AG09309 (cell line): ENCODE results near the gene IQCH.
A peak's percentile ranks its signal among the peaks of the same experiment; 100 is the strongest.

Experiments used
- DNase-seq: peaks from one replicate; pipeline ENCODE4 v3.0.0-alpha.2; 2010; ENCODE audit warnings: low read depth
- H3K4me3 ChIP-seq: 2 replicates; pipeline ENCODE4 v1.5.1; 2011; ENCODE audit warnings: mild to moderate bottlenecking, low read depth, low read length, moderate library complexity; ENCODE audit not compliant: control insufficient read depth
- CTCF ChIP-seq: IDR thresholded peaks from 2 replicates; pipeline ENCODE4 v1.5.1; 2011; ENCODE audit warnings: mild to moderate bottlenecking, low read depth, low read length, inconsistent platforms; ENCODE audit not compliant: insufficient read depth, control insufficient read depth; ENCODE audit errors: missing control alignments

IQCH gene

GRCh38 chr15:67543348-67543718 is 288.7 kb downstream of the IQCH start:
- no peak for DNase-seq
- peak overlapping the region; percentile 80 for H3K4me3 ChIP-seq
- no peak for TF ChIP-seq CTCF

GRCh38 chr15:67544475-67544874 is 289.9 kb downstream of the IQCH start:
- TF ChIP-seq CTCF = no peak
- no peak overlapping the region for H3K4me3 ChIP-seq
- no peak for DNase-seq

- no peak for DNase-seq
- no peak overlapping the region for H3K4me3 ChIP-seq
- TF ChIP-seq CTCF = no peak
These were observed 291.3 kb downstream of the IQCH start for GRCh38 chr15:67545864-67546263.

- no peak for TF ChIP-seq CTCF
- DNase-seq = no peak
- no peak overlapping the region for H3K4me3 ChIP-seq
These were observed 292.5 kb downstream of the IQCH start for GRCh38 chr15:67547064-67547463.

GRCh38 chr15:67547836-67548235 is 293.2 kb downstream of the IQCH start:
- H3K4me3 ChIP-seq = no peak overlapping the region
- no peak for TF ChIP-seq CTCF
- DNase-seq = no peak

- H3K4me3 ChIP-seq = no peak overlapping the region
- no peak for DNase-seq
- no peak for TF ChIP-seq CTCF
These were observed 293.8 kb downstream of the IQCH start for GRCh38 chr15:67548236-67548852.
